ENCODE measurements around the gene PDE6A. TPM values are rescaled to one million over a fixed set of nuclear protein-coding genes. Genes with fewer than 3 reads are reported as not detected.

PDE6A gene
- total and polyA plus RNA-seq, 4 donors = 0.06 TPM; not detected in 3

GRCh38 chr5:149901511-149901910, 43.1 kb downstream of the PDE6A start:
- Histone ChIP-seq H3K9me3 (ENCODE audit: control insufficient read depth in 4 of 4, low read length in 3 of 4) (no peaks in the 10 kb centered on the region), H3K9ac (ENCODE audit: low read depth in 1 of 2, low read length in 2 of 2) (no peak overlapping the region), H3K27ac (ENCODE audit: low read depth in 1 of 2, low read length in 2 of 2) (no peak overlapping the region), H3K27me3 (ENCODE audit: control insufficient read depth in 4 of 4, insufficient read depth in 4 of 4, low read length in 3 of 4) (no peaks in the 10 kb centered on the region), H3K4me1 (ENCODE audit: control insufficient read depth in 4 of 4, insufficient read depth in 4 of 4, low read length in 3 of 4) (no peaks in the 10 kb centered on the region), H3K4me3 (ENCODE audit: low read depth in 1 of 3, low read length in 3 of 3) (no peak overlapping the region), H3K36me3 (ENCODE audit: control insufficient read depth in 4 of 4, insufficient read depth in 3 of 4, low read depth in 1 of 4, low read length in 3 of 4) (no peaks in the 10 kb centered on the region)
- TF ChIP-seq EGR1 (IDR thresholded peaks at IDR 0.05; ENCODE audit: low read depth in 2 of 2) (no peak), RAD21 (IDR thresholded peaks at IDR 0.05) (no peak), TAF1 (conservative IDR thresholded peaks at IDR 0.05) (no peak), ZBTB33 (IDR thresholded peaks at IDR 0.05) (no peak), YY1 (IDR thresholded peaks at IDR 0.05) (no peak), HNF4G (IDR thresholded peaks at IDR 0.05) (no peak), SP1 (IDR thresholded peaks at IDR 0.05) (no peak), HNF4A (conservative IDR thresholded peaks at IDR 0.05) (no peak), CTCF (IDR thresholded peaks at IDR 0.05; ENCODE audit: low read depth, low read length, missing input control) (no peak), GABPA (IDR thresholded peaks at IDR 0.05 in 1 of 2, conservative IDR thresholded peaks at IDR 0.05 in 1 of 2) (no peak), RXRA (IDR thresholded peaks at IDR 0.05) (no peak), NR2F2 (IDR thresholded peaks at IDR 0.05) (no peak), FOXA2 (IDR thresholded peaks at IDR 0.05) (no peak), ATF3 (IDR thresholded peaks at IDR 0.05) (no peak), REST (IDR thresholded peaks at IDR 0.05) (no peak), MAX (IDR thresholded peaks at IDR 0.05) (no peak)
- 77% methylated on average over 2 of the region's 2 CpGs for WGBS
- DNase-seq (ENCODE audit: low spot score) = no peak

GRCh38 chr5:149900390-149900789, 44.2 kb downstream of the PDE6A start:
- TF ChIP-seq REST (IDR thresholded peaks at IDR 0.05) = no peak
- no peak for TF ChIP-seq JUND (IDR thresholded peaks at IDR 0.05)
- Histone ChIP-seq H3K4me1 (ENCODE audit: control insufficient read depth in 4 of 4, insufficient read depth in 4 of 4, low read length in 3 of 4) (no peaks in the 10 kb centered on the region), H3K36me3 (ENCODE audit: control insufficient read depth in 4 of 4, insufficient read depth in 3 of 4, low read depth in 1 of 4, low read length in 3 of 4) (no peaks in the 10 kb centered on the region), H3K27me3 (ENCODE audit: control insufficient read depth in 4 of 4, insufficient read depth in 4 of 4, low read length in 3 of 4) (no peaks in the 10 kb centered on the region), H3K4me3 (ENCODE audit: low read depth in 1 of 3, low read length in 3 of 3) (no peak overlapping the region), H3K27ac (ENCODE audit: low read depth in 1 of 2, low read length in 2 of 2) (no peak overlapping the region), H3K9me3 (ENCODE audit: control insufficient read depth in 4 of 4, low read length in 3 of 4) (no peaks in the 10 kb centered on the region), H3K9ac (ENCODE audit: low read depth in 1 of 2, low read length in 2 of 2) (no peak overlapping the region)
- 47% methylated on average over 2 of the region's 2 CpGs for WGBS
- no peak for DNase-seq (ENCODE audit: low spot score)

Data from liver (tissue), 9 donors.